Kidney (tissue), 14 donors: ENCODE results near the gene SFMBT2. TPM values are rescaled to one million over a fixed set of nuclear protein-coding genes. Genes with fewer than 3 reads are reported as not detected.

Experiments
- DNase-seq, 5 donors: peaks; one replicate each; pipeline ENCODE4 v3.0.0-alpha.2; 2013 to 2020
- FAIRE-seq: peaks from 2 replicates; lab custom pipeline; 2012; peaks lifted over from hg19 to GRCh38; lab: Jason Lieb, UNC
- H3K27ac ChIP-seq, 2 donors: one replicate each; pipeline ENCODE4 v1.7.0; 2013; ENCODE audit warnings: low read depth in 2 of 2, low read length in 2 of 2, inconsistent platforms in 1 of 2
- H3K27me3 ChIP-seq: one replicate; pipeline ENCODE4 v1.7.1; 2013; ENCODE audit warnings: low read length, inconsistent platforms; ENCODE audit not compliant: control insufficient read depth, insufficient read depth
- H3K36me3 ChIP-seq, 3 donors: one replicate each; pipeline versions ENCODE4 v1.7.0 to v1.7.1; 2013; ENCODE audit warnings: low read length in 3 of 3, control low read depth in 1 of 3, inconsistent platforms in 1 of 3; ENCODE audit not compliant: insufficient read depth in 3 of 3, control insufficient read depth in 2 of 3
- H3K4me1 ChIP-seq, 3 donors: one replicate each; pipeline versions ENCODE4 v1.7.0 to v1.7.1; 2013; ENCODE audit warnings: low read length in 3 of 3, inconsistent platforms in 1 of 3, low read depth in 1 of 3; ENCODE audit not compliant: control insufficient read depth in 2 of 3, insufficient read depth in 2 of 3
- H3K4me3 ChIP-seq, 3 donors: one replicate each; pipeline versions ENCODE4 v1.7.0 to v1.8.1; 2013; ENCODE audit warnings: low read length in 3 of 3, control low read depth in 1 of 3, inconsistent platforms in 1 of 3
- H3K9ac ChIP-seq, 3 donors: one replicate each; pipeline versions ENCODE4 v1.7.0 to v1.7.1; 2013; ENCODE audit warnings: low read length in 3 of 3, control low read depth in 1 of 3, inconsistent platforms in 1 of 3
- H3K9me3 ChIP-seq, 3 donors: one replicate each; pipeline versions ENCODE4 v1.7.0 to v1.7.1; 2013; ENCODE audit warnings: low read length in 3 of 3, control low read depth in 1 of 3, inconsistent platforms in 1 of 3; ENCODE audit not compliant: control insufficient read depth in 2 of 3, insufficient read depth in 1 of 3
- intact Hi-C: fragments of 100-400 bp; cut with DNase I; formaldehyde crosslinking; loops from one replicate; pipeline ENCODE4 v1.11.1; 2022
- polyA plus RNA-seq: library from polyadenylated mRNA; stranded (reverse); fragments of 350-450 nt; fragmentation: Illumina TruSeq; extraction: RNeasy Lipid Tissue Mini Kit (QIAGEN cat#74804); gene quantifications from one replicate; pipeline ENCODE4 v1.2.3, GENCODE V29; 2014; ENCODE audit warnings: low read depth, low replicate concordance; ENCODE audit not compliant: insufficient read depth
- total RNA-seq: library from RNA; stranded (reverse); fragmentation: NEBNext Ultra II Directional; extraction: Animal tissue kit (Norgen Biotek cat#: 25700); gene quantifications from one replicate; pipeline ENCODE4 v1.2.1, GENCODE V29; 2021
- TF ChIP-seq, protein P1 (sequence below): IDR thresholded peaks from 3 replicates; pipeline ENCODE4 v1.5.1; 2012; ENCODE audit warnings: mild to moderate bottlenecking, moderate library complexity, borderline replicate concordance; ENCODE audit not compliant: insufficient read depth; ENCODE audit errors: extremely low read depth
- donor health status: control.
- donor health status: control.
- donor health status: control.
- donor health status: control.
- donor health status: control.
- donor health status: DM: yes; HTN: yes; CAD: no.
- donor health status: Normal renal cell carcinoma (clear cell type).

The SFMBT2 gene
- total and polyA plus RNA-seq, 2 donors from 2014 or later: 1.2 to 15.3 TPM

DNA sequence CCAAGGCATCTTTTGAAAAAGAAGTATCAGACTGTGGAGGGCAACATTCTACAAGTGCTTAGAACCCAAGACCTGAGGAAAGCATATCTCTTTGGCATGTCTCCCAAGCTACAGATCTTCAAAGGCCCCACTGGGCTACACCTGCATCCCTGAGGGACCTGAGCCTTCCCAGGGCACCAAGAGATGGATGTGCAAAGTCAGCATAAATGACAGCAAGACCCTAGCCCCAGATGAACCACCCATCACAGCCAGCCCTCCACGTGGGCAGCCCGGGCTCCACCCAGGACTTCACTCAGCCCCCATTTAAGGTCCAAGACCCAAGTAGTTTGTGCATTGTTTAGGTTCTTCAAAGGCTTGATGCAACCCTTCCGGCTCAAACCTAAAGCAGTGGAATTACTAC lies 123.5 kb downstream of the SFMBT2 start:
- no peak overlapping the region for H3K9ac ChIP-seq
- intact Hi-C loops: no loop called here
- DNase-seq (no peak), FAIRE-seq (no peak)
- H3K27me3 ChIP-seq: no peaks in the 10 kb centered on the region
- no peaks in the 10 kb centered on the region for H3K4me1 ChIP-seq
- no peak overlapping the region for H3K4me3 ChIP-seq
- H3K36me3 ChIP-seq: no peaks in the 10 kb centered on the region
- TF ChIP-seq, protein P1, sequence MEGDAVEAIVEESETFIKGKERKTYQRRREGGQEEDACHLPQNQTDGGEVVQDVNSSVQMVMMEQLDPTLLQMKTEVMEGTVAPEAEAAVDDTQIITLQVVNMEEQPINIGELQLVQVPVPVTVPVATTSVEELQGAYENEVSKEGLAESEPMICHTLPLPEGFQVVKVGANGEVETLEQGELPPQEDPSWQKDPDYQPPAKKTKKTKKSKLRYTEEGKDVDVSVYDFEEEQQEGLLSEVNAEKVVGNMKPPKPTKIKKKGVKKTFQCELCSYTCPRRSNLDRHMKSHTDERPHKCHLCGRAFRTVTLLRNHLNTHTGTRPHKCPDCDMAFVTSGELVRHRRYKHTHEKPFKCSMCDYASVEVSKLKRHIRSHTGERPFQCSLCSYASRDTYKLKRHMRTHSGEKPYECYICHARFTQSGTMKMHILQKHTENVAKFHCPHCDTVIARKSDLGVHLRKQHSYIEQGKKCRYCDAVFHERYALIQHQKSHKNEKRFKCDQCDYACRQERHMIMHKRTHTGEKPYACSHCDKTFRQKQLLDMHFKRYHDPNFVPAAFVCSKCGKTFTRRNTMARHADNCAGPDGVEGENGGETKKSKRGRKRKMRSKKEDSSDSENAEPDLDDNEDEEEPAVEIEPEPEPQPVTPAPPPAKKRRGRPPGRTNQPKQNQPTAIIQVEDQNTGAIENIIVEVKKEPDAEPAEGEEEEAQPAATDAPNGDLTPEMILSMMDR: no peak
- no peaks in the 10 kb centered on the region for H3K9me3 ChIP-seq
- H3K27ac ChIP-seq: no peak overlapping the region

DNA sequence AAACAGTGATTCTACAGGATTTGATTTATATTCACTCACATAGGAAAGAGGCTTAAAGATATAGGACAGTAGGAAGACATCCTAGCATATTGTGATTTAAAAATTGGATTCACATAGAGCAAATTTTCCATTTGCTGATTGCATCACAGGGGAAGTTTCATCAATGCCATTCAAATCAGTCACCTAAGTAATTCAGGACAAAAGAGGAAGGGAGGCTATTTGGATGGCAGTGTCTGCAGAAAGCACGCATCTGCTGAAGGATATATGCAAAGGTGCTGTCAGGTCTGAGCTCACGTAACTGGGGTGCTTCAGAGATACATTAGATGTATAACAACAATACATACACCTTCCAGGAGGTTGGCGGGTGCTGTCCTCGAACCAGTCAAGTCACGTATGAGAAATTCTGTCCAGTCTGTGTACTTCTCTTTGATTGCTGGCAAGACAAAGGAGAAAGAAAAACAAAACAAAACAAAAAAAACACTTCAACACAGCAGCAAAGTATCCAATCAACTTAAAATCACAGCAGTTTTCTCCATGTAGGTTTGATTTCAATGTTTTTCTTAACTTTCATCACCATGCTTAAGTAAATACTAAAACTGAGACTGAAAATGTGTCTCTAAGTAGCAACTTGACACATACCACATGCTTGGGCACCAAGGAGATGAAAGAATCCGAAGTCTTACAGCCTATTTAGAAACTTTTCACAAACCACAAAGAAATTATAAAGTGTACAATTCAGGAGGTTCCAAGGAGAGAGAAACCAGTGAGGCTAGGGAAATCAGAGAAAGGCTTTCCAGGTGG lies 125.1 kb downstream of the SFMBT2 start:
- H3K4me3 ChIP-seq: no peak overlapping the region
- H3K9ac ChIP-seq: no peak overlapping the region
- H3K36me3 ChIP-seq: no peaks in the 10 kb centered on the region
- no peak overlapping the region for H3K27ac ChIP-seq
- FAIRE-seq (no peak), DNase-seq (no peak)
- no peaks in the 10 kb centered on the region for H3K9me3 ChIP-seq
- TF ChIP-seq, protein P1: no peak
- intact Hi-C loops: no loop called here
- no peaks in the 10 kb centered on the region for H3K27me3 ChIP-seq
- no peaks in the 10 kb centered on the region for H3K4me1 ChIP-seq

DNA sequence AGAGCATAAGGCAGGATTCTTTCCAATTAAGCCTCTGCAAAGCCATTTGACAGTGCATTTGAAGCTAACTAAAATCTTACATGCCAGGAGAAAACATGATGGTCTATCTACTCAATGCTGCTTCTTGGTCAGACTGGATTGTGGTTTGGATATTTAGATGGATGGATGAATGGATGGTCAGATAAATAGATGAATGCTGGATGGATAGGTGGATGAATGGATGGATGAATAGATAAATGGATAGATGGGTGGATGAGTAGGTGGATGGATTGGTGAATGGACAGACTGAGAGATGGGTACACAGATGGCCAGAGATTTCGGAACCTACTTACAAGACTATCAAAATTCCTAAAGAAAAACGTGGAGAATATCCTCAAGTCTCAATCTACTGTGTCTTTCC lies 127.6 kb downstream of the SFMBT2 start:
- Histone ChIP-seq H3K9ac (no peak overlapping the region), H3K4me3 (no peak overlapping the region), H3K36me3 (no peaks in the 10 kb centered on the region), H3K27me3 (no peaks in the 10 kb centered on the region), H3K4me1 (no peaks in the 10 kb centered on the region), H3K9me3 (no peaks in the 10 kb centered on the region), H3K27ac (no peak overlapping the region)
- FAIRE-seq (no peak), DNase-seq (no peak)
- intact Hi-C loops: no loop called here
- TF ChIP-seq, protein P1: no peak
